H9 (cell line): ENCODE results near the gene CACNA2D3. TPM values are rescaled to one million over a fixed set of nuclear protein-coding genes. Genes with fewer than 3 reads are reported as not detected.

Experiments
- DNase-seq: peaks from one replicate; pipeline ENCODE4 v3.0.0-alpha.2; 2017
- H2AFZ ChIP-seq: one replicate; pipeline ENCODE4 v1.6.1; 2013; ENCODE audit warnings: mild to moderate bottlenecking, low read length, control low read depth, moderate library complexity
- H2AK5ac ChIP-seq: 2 replicates; pipeline ENCODE4 v1.6.1; 2013; ENCODE audit warnings: low read length, control low read depth, mixed read lengths; ENCODE audit not compliant: insufficient read length
- H2BK120ac ChIP-seq: one replicate; pipeline ENCODE4 v1.6.1; 2013; ENCODE audit warnings: low read depth, mild to moderate bottlenecking, low read length, control low read depth, inconsistent platforms; ENCODE audit not compliant: poor library complexity, severe bottlenecking
- H2BK12ac ChIP-seq: 2 replicates; pipeline ENCODE4 v1.6.1; 2013; ENCODE audit warnings: low read length, control low read depth, mixed read lengths, low read depth; ENCODE audit not compliant: insufficient read length
- H2BK15ac ChIP-seq: 2 replicates; pipeline ENCODE4 v1.6.1; 2013; ENCODE audit warnings: low read depth, low read length, control low read depth
- H2BK20ac ChIP-seq: one replicate; pipeline ENCODE4 v1.6.1; 2013; ENCODE audit warnings: low read depth, mild to moderate bottlenecking, low read length, control low read depth, inconsistent platforms; ENCODE audit not compliant: poor library complexity, severe bottlenecking
- H2BK5ac ChIP-seq: 2 replicates; pipeline ENCODE4 v1.6.1; 2013; ENCODE audit warnings: low read length, control low read depth, mixed read lengths; ENCODE audit not compliant: insufficient read length
- H3K14ac ChIP-seq: 2 replicates; pipeline ENCODE4 v1.6.1; 2013; ENCODE audit warnings: low read length, control low read depth; ENCODE audit not compliant: insufficient read depth
- H3K18ac ChIP-seq: 2 replicates; pipeline ENCODE4 v1.6.1; 2013; ENCODE audit warnings: low read depth, mild to moderate bottlenecking, mixed read lengths, low read length, control low read depth; ENCODE audit not compliant: insufficient read length
- H3K23ac ChIP-seq: 2 replicates; pipeline ENCODE4 v1.6.1; 2013; ENCODE audit warnings: low read length, control low read depth, mixed read lengths, low read depth; ENCODE audit not compliant: insufficient read length
- H3K23me2 ChIP-seq: 2 replicates; pipeline ENCODE4 v1.6.1; 2013; ENCODE audit warnings: low read depth, mild to moderate bottlenecking, mixed read lengths, low read length, control low read depth; ENCODE audit not compliant: insufficient read length, poor library complexity, severe bottlenecking
- H3K27ac ChIP-seq: 2 replicates; pipeline ENCODE4 v1.5.1; 2013; ENCODE audit warnings: low read length, control low read depth, mixed read lengths, low read depth; ENCODE audit not compliant: insufficient read length
- H3K27me3 ChIP-seq: 2 replicates; pipeline ENCODE4 v1.6.1; 2013; ENCODE audit warnings: low read length, control low read depth, inconsistent platforms; ENCODE audit not compliant: insufficient read depth
- H3K4ac ChIP-seq: 2 replicates; pipeline ENCODE4 v1.6.1; 2013; ENCODE audit warnings: low read depth, mild to moderate bottlenecking, control low read depth, inconsistent platforms, low read length, moderate library complexity
- H3K4me1 ChIP-seq: 2 replicates; pipeline ENCODE4 v1.6.1; 2013; ENCODE audit warnings: low read length, control low read depth, inconsistent platforms; ENCODE audit not compliant: insufficient read depth
- H3K4me2 ChIP-seq: 2 replicates; pipeline ENCODE4 v1.6.1; 2013; ENCODE audit warnings: low read length, control low read depth, mixed read lengths; ENCODE audit not compliant: insufficient read length, insufficient read depth
- H3K56ac ChIP-seq: 2 replicates; pipeline ENCODE4 v1.6.1; 2013; ENCODE audit warnings: low read depth, mild to moderate bottlenecking, mixed read lengths, low read length, control low read depth; ENCODE audit not compliant: insufficient read length
- H3K79me1 ChIP-seq: 2 replicates; pipeline ENCODE4 v1.6.1; 2013; ENCODE audit warnings: low read depth, mild to moderate bottlenecking, moderate library complexity, low read length, control low read depth, inconsistent platforms; ENCODE audit not compliant: insufficient read depth, poor library complexity, severe bottlenecking
- H3K79me2 ChIP-seq: 2 replicates; pipeline ENCODE4 v1.6.1; 2013; ENCODE audit warnings: low read length, control low read depth, inconsistent platforms; ENCODE audit not compliant: insufficient read depth
- H3K9ac ChIP-seq: 2 replicates; pipeline ENCODE4 v1.6.1; 2013; ENCODE audit warnings: low read length, control low read depth, mixed read lengths; ENCODE audit not compliant: insufficient read length; ENCODE audit errors: extremely low read depth
- H3K9me3 ChIP-seq: one replicate; pipeline ENCODE4 v1.6.1; 2013; ENCODE audit warnings: low read depth, low read length, inconsistent platforms; ENCODE audit not compliant: control insufficient read depth
- H3T11ph ChIP-seq: one replicate; pipeline ENCODE4 v1.6.1; 2013; ENCODE audit warnings: mild to moderate bottlenecking, low read length, control low read depth, inconsistent platforms
- H4K20me1 ChIP-seq: one replicate; pipeline ENCODE4 v1.6.1; 2013; ENCODE audit not compliant: control insufficient read depth, insufficient read length, insufficient read depth
- H4K5ac ChIP-seq: 2 replicates; pipeline ENCODE4 v1.6.1; 2013; ENCODE audit warnings: low read depth, mild to moderate bottlenecking, mixed read lengths, low read length, control low read depth; ENCODE audit not compliant: insufficient read length
- H4K8ac ChIP-seq: replicated peaks from 2 replicates; pipeline ENCODE4 v1.6.1; 2013; ENCODE audit warnings: low read length, control low read depth, mixed read lengths, low read depth; ENCODE audit not compliant: insufficient read length
- H4K91ac ChIP-seq: 2 replicates; pipeline ENCODE4 v1.6.1; 2013; ENCODE audit warnings: low read depth, mild to moderate bottlenecking, moderate library complexity, mixed read lengths, low read length, control low read depth; ENCODE audit not compliant: insufficient read length
- H3K27ac Mint-ChIP-seq, 3 experiments: 2 replicates in 2 of 3; 3 replicates in 1 of 3; pipeline ENCODE4 v1.8.0; 2020 to 2021; ENCODE audit warnings: mixed read lengths in 3 of 3, mild to moderate bottlenecking in 1 of 3, moderate library complexity in 1 of 3
- H3K27me3 Mint-ChIP-seq: 2 replicates; pipeline ENCODE4 v1.8.0; 2021; ENCODE audit warnings: low read depth, mild to moderate bottlenecking, moderate library complexity, mixed read lengths
- H3K36me3 Mint-ChIP-seq, 3 experiments: 2 replicates in 2 of 3; 3 replicates in 1 of 3; pipeline ENCODE4 v1.8.0; 2020 to 2021; ENCODE audit warnings: low read depth in 3 of 3, mixed read lengths in 3 of 3; ENCODE audit not compliant: insufficient read depth in 1 of 3
- H3K4me1 Mint-ChIP-seq, 2 experiments: 2 replicates each; pipeline ENCODE4 v1.8.0; 2020; ENCODE audit warnings: mixed read lengths in 2 of 2
- H3K4me3 Mint-ChIP-seq, 2 experiments: 2 replicates in 1 of 2; 3 replicates in 1 of 2; pipeline ENCODE4 v1.8.0; 2020 to 2021; ENCODE audit warnings: mild to moderate bottlenecking in 2 of 2, mixed read lengths in 2 of 2, moderate library complexity in 1 of 2
- H3K9me3 Mint-ChIP-seq, 2 experiments: 2 replicates in 1 of 2; 3 replicates in 1 of 2; pipeline ENCODE4 v1.8.0; 2020; ENCODE audit warnings: mild to moderate bottlenecking in 2 of 2, mixed read lengths in 2 of 2, moderate library complexity in 1 of 2
- WGBS: extraction: QIAGEN DNeasy Blood & Tissue Kit; methylation state at CpG from one replicate; pipeline ENCODE4 v1.1.7; 2013; ENCODE audit warnings: missing lambda C conversion rate, low lambda C conversion rate, mixed read lengths; ENCODE audit not compliant: insufficient read length; ENCODE audit errors: extremely low coverage; 5-methylcytosine and 5-hydroxymethylcytosine counted together
- total RNA-seq: library from RNA; stranded (reverse); gene quantifications from 2 replicates; pipeline ENCODE4 v1.2.1, GENCODE V29; 2021
- TF ChIP-seq, protein P1 (sequence below): fragments of 200-600 bp; sonication (generic); conservative IDR thresholded peaks from 3 replicates; pipeline ENCODE4 v1.8.0; 2021; ENCODE audit warnings: antibody characterized with exemption, mild to moderate bottlenecking

Gene CACNA2D3
- total RNA-seq, 1 experiment from 2014 or later = 3.2 TPM

DNA sequence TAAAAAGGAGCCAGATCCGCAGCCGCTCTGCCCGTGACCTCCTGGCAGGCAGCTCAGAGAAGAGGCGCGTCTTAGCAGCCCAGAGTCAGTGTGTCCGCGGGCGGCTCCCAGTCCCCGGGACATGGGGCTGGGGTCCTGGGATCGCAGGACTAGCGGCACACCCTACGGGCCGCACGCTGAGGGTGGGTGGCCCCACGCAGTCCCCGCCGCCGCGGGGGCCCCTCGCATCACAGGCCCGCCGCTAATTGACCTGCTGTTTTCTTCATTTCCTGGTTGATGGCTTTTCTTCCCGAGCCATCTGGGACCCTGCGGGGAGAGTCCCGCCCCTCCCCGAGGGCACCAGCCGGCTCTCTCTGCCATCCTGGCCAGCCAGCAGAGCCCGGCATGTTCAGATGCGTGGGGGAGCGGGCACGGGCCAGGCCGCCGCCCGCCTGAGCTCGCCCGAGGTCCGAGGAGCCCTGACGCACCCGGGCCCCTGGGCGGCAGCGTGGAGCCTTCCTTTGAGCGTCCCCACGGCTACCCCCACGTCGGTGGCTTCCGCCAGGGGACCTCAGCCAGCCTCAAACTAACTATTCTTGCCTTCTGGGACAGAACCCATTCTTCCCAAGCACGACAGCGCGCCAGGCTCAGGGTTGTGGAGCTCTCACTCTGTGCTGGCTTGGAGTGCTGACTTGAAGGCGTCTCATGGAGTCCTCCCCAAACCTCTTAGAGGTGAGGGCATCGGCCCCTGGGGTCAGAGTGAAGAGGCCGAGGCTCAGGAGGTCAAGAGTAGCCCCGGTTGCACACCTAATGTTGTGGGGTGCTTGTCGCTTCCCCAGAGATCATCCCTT lies 34.6 kb upstream of the CACNA2D3 start:
- Histone ChIP-seq H3K9me3 (no peaks in the 10 kb centered on the region), H2BK12ac (no peak overlapping the region), H4K5ac (no peak overlapping the region), H4K20me1 (no peaks in the 10 kb centered on the region), H3K27ac (no peak overlapping the region), H2AK5ac (no peak overlapping the region), H3K4ac (no peak overlapping the region), H3T11ph (no peak overlapping the region), H3K27me3 (peaks cover 3% of the 10 kb centered on the region; the same call in 1 of the 2 replicates), H2AFZ (no peak overlapping the region), H2BK15ac (no peak overlapping the region), H4K91ac (no peak overlapping the region), H2BK20ac (no peak overlapping the region), H3K9ac (no peak overlapping the region), H3K56ac (no peak overlapping the region), H2BK5ac (no peak overlapping the region), H3K23me2 (peaks cover 4% of the 10 kb centered on the region), H3K14ac (peak overlapping the region; percentile 64; the same call in 1 of the 2 replicates), H3K18ac (no peak overlapping the region), H3K4me1 (no peaks in the 10 kb centered on the region), H3K23ac (no peak overlapping the region), H2BK120ac (no peak overlapping the region), H3K4me2 (peak overlapping the region; percentile 61), H3K79me1 (no peaks in the 10 kb centered on the region), H4K8ac (no peak overlapping the region), H3K79me2 (no peaks in the 10 kb centered on the region)
- DNase-seq = peak; percentile 46
- H3K9me3 Mint-ChIP-seq = no peaks in the 10 kb centered on the region
- no peaks in the 10 kb centered on the region; a peak in 1 of 7 replicates for H3K36me3 Mint-ChIP-seq
- H3K4me3 Mint-ChIP-seq = peak overlapping the region; percentile 44 to 70
- no CpG with 5 or more reads among the region's 54 CpGs for WGBS
- peaks cover 14 to 16% of the 10 kb centered on the region in 2 experiments for H3K4me1 Mint-ChIP-seq
- H3K27me3 Mint-ChIP-seq = peaks cover 60% of the 10 kb centered on the region
- TF ChIP-seq, protein P1, sequence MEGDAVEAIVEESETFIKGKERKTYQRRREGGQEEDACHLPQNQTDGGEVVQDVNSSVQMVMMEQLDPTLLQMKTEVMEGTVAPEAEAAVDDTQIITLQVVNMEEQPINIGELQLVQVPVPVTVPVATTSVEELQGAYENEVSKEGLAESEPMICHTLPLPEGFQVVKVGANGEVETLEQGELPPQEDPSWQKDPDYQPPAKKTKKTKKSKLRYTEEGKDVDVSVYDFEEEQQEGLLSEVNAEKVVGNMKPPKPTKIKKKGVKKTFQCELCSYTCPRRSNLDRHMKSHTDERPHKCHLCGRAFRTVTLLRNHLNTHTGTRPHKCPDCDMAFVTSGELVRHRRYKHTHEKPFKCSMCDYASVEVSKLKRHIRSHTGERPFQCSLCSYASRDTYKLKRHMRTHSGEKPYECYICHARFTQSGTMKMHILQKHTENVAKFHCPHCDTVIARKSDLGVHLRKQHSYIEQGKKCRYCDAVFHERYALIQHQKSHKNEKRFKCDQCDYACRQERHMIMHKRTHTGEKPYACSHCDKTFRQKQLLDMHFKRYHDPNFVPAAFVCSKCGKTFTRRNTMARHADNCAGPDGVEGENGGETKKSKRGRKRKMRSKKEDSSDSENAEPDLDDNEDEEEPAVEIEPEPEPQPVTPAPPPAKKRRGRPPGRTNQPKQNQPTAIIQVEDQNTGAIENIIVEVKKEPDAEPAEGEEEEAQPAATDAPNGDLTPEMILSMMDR = no peak
- no peak overlapping the region for H3K27ac Mint-ChIP-seq
